Measurements from ENCODE around the gene LRRC73.
"Not testable (repeated sequence)": the region's sequence is repeated elsewhere in the genome, so short reads cannot be mapped to it uniquely, and the experiment has no call there.

The LRRC73 gene

GRCh38 chr6:43465948-43466347, 44.2 kb downstream of the LRRC73 start:
- in situ Hi-C loops (cut with MboI; ENCODE audit: low pct_unique_long_range_greater_than_20kb, low sequenced_read_pairs, unreplicated experiment), result no loop called here
- no peak for TF ChIP-seq CTCF (IDR thresholded peaks at IDR 0.05; ENCODE audit: extremely low read depth, insufficient read depth, missing control alignments)
- DNase-seq (ENCODE audit: low spot score), result no peak

DNA sequence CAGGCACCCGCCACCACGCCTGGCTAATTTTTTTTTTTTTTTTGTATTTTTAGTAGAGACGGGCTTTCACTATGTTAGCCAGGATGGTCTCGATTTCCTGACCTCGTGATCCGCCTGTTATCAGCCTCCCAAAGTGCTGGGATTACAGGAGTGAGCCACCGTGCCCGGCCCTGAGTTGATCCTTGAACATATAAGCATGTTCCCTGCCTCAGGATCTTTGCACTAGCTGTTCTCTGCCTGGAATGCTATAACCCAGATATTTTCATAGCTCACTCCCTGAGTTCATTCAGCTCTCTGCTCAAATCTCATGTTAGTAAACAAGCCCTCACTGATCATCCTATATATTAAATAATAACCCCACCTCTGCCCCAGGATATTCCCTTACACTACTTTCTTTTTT, 45.8 kb downstream of the LRRC73 start:
- no peak for TF ChIP-seq CTCF (IDR thresholded peaks at IDR 0.05; ENCODE audit: extremely low read depth, insufficient read depth, missing control alignments)
- no peak for DNase-seq (ENCODE audit: low spot score)
- in situ Hi-C loops (cut with MboI; ENCODE audit: low pct_unique_long_range_greater_than_20kb, low sequenced_read_pairs, unreplicated experiment), result no loop called here

GRCh38 chr6:43461936-43462335, 48.2 kb downstream of the LRRC73 start:
- no peak for TF ChIP-seq CTCF (IDR thresholded peaks at IDR 0.05; ENCODE audit: extremely low read depth, insufficient read depth, missing control alignments)
- in situ Hi-C loops (cut with MboI; ENCODE audit: low pct_unique_long_range_greater_than_20kb, low sequenced_read_pairs, unreplicated experiment), result no loop called here
- DNase-seq (ENCODE audit: low spot score), result no peak

DNA sequence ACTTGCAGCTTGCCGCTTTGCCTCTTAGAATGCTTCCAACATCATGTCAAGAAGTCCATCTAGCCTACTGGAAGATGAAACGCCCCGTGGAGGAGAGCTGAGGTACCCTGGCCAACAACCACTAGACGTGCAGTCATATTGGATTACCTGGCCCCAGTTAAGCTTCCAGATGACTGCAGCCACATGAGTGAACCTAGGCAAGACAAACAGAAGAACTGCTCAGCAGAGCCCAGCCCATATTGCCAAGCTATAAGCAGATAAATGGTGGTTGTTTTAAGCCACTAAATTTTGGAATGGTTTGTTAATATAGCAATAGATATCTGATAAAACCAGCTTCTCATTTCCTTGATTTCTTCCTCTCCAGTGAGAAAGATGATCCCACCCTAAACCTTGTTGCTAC, 50.1 kb downstream of the LRRC73 start:
- in situ Hi-C loops (cut with MboI; ENCODE audit: low pct_unique_long_range_greater_than_20kb, low sequenced_read_pairs, unreplicated experiment), result no loop called here
- DNase-seq (ENCODE audit: low spot score), result no peak
- no peak for TF ChIP-seq CTCF (IDR thresholded peaks at IDR 0.05; ENCODE audit: extremely low read depth, insufficient read depth, missing control alignments)

- no peak for TF ChIP-seq CTCF (IDR thresholded peaks at IDR 0.05; ENCODE audit: extremely low read depth, insufficient read depth, missing control alignments)
- in situ Hi-C loops (cut with MboI; ENCODE audit: low pct_unique_long_range_greater_than_20kb, low sequenced_read_pairs, unreplicated experiment), result no loop called here
- DNase-seq (ENCODE audit: low spot score), result no peak
Measured at GRCh38 chr6:43459535-43459934, 50.6 kb downstream of the LRRC73 start.

- in situ Hi-C loops (cut with MboI; ENCODE audit: low pct_unique_long_range_greater_than_20kb, low sequenced_read_pairs, unreplicated experiment); DNase-seq (ENCODE audit: low spot score): not testable (repeated sequence)
Measured at GRCh38 chr6:43458154-43458553, 52.0 kb downstream of the LRRC73 start.

DNA sequence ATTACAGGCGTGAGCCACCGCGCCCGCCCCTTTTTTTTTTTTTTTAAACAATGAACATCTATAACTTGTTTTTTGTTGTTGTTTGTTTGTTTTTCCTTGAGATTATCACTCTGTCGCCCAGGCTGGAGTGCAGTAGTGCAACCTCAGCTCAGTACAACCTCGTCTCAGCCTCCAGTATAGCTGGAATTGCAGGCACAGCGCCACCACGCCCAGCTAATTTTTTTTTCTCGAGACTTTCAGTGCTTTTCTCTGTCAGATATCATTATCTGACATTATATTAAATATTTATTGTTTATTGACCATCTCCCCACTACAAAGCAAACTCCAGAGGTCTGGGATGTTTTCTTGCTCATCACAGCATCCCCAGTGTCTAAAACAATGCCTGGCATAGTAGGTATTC, 52.5 kb downstream of the LRRC73 start:
- in situ Hi-C loops (cut with MboI; ENCODE audit: low pct_unique_long_range_greater_than_20kb, low sequenced_read_pairs, unreplicated experiment), result no loop called here
- no peak for DNase-seq (ENCODE audit: low spot score)
- no peak for TF ChIP-seq CTCF (IDR thresholded peaks at IDR 0.05; ENCODE audit: extremely low read depth, insufficient read depth, missing control alignments)

Data from GM13977 (cell line).